ENCODE results near the gene NAT9.

- no peak for TF ChIP-seq CTCF (IDR thresholded peaks at IDR 0.05; ENCODE audit: low read depth, low read length)
- no peak for TF ChIP-seq POLR2A (IDR thresholded peaks at IDR 0.05; ENCODE audit: extremely low read depth, insufficient read length)
- no peak for TF ChIP-seq MAX (IDR thresholded peaks at IDR 0.05; ENCODE audit: low read depth, low read length)
These were observed 31.8 kb downstream of the NAT9 start for GRCh38 chr17:74744349-74744713.

Data from NB4 (cell line).